HG03354 (cell line): ENCODE measurements around the gene MRPS7.
"Not testable (repeated sequence)": the region's sequence is repeated elsewhere in the genome, so short reads cannot be mapped to it uniquely, and the experiment has no call there.

Source experiments
- ATAC-seq: cut with Tn5 transposase; IDR thresholded peaks from one replicate; pipeline ENCODE4 v1.9.1; 2021; ENCODE audit warnings: mild to moderate bottlenecking; ENCODE audit not compliant: unreplicated experiment, poor library complexity, severe bottlenecking

The MRPS7 gene

DNA sequence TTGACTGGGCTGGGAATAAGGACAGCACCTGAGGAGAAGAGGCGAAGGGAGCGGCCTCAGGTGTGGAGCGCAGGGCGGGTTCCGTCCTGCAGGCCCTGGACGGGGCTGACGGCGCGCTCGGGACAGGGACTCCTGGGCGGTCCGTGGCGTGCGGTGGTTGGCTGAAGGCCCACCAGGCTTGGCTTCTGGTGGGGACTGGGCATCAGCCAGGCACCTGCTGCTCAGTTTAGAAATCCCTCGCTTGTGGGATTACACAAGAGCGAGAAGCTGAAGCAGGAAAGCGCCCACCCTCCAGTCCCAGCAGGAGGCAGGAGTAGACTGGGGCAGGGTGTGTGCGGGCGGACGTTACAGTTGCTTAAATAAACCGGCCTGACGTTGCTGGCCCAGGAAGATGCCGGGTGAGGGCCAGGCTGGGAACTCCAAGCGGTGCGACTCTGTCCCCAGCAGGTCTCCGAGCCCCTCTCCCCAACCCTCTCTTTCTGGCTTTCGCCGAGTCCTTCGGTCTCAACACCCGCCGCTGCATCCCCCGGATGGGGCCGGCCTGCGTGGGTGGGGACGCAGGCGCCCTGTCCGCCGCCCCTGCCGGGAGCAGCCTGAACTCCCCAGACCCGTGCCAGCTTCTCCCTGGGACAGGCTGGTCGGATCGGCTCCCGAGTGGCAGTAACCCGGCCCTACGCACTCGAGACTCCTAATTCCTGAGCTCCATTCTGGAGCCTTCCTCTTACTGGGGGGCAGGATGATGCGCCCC lies 8.7 kb downstream of the MRPS7 start:
- ATAC-seq, result peak; percentile 43

DNA sequence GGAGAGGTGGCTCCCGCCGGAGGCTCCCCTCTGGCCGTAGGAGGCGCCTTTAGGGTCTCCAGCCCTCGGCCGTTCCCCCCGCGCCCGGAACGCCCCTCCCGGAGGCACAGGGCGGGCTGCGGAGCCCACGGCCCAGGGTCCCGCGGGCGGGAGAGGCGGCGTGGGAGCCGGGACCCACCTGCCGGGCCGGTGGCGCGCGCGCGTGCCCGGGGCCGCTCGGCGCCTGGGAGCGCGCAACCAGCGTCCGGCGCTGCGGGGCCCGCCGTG lies 9.2 kb downstream of the MRPS7 start, which contains the start of gene MIF4GD:
Gene MIF4GD, minus strand, starts transcription at position 266 of the 267 bp plus-strand sequence. CDS start 1,036 bp downstream, outside the sequence.
- no peak for ATAC-seq

DNA sequence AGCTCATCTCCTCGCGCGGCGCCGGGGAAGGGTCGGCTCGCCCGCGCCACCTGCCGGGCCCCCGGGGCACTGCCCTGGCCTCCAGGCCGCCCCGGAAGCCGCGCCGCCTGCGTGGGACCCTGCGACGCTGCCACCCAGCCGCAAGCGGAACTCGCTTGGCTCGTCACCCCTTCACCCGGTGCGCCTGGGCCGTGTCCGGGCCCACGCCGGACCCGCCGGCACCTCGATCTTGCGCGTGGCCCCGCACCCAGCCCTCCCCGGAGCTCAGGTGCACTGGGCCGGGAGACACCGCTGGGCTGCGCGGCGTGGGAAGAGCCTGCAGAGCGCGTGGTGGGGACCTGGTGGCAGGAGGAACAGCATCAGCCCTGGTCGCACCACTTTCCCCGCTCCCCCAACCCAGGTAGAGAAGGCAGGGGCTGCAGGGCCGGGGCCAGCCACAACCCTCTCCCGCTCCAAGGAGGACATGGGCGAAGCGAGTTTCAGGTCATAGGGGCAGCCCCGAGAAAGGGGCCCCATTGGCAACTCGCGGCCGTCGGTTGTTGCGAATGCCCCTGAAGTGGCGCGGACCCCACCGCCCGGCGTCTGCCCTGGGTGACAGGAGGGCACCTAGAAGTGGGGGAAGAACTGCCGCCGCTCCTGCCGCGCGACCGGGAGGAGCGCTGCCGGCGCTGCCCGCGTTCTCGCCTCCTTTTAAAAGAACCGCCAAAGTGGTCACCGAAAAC lies 9.7 kb downstream of the MRPS7 start:
- ATAC-seq, result peak; percentile 68

DNA sequence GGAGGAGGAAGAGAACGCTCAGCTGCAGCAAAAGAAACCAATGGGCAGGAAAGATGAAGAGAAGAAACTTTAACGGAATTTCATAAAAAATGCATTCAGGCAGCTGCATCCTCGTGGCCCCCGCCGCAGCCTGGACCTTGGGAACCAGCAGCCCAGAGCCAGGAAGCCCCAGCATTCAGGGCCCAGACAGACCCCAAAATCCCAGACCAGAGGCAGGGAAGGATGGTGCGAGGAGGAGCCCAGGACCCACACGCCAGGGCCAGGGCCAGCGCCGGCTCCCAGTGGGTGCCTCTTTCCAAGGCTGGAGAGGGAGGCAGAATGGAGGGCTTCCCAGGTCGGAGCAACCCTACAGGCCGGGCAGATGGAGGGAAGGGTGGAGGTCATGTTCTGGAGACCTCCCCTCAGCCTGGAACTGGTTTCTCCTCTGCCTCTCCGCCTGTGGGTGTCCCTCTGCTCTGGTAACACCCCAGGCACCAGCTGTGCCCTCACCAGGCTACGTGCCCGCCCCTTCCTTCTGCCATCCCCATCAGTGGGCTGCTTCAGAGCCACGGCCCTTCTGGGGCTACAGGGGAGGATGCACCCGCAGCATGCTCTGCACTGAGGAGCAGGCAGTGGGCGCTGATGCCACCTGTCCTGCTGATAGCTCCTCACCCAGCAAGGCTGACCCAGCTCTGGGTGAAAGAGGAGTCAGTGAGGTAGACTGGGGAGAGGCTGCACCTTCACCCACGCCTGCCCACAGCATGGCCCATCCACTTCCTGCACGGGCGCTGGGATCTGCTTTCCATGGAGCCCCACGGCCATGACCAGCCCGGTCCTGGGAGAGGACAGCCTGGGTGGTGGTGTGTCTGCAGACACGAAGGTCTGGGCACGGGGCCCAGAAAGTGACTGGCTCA lies 10.5 kb downstream of the MRPS7 start:
- ATAC-seq, result no peak

DNA sequence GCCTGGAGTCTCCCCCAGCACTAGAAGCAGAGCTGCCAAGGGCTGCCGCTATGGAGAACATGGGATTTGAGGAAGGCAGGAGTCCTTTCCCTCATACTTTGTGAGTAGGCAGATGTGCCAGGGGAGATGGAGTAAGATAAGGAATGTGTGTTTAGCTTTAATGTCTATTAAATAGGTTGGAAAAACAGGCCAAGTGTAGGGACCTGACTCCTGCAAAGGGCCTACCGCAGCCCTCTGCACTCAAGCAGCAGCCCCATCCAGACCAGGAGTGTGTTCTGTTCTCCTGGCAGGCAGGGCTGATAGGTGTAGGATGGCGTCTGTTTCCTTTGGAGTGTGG lies 11.1 kb downstream of the MRPS7 start:
- no peak for ATAC-seq

DNA sequence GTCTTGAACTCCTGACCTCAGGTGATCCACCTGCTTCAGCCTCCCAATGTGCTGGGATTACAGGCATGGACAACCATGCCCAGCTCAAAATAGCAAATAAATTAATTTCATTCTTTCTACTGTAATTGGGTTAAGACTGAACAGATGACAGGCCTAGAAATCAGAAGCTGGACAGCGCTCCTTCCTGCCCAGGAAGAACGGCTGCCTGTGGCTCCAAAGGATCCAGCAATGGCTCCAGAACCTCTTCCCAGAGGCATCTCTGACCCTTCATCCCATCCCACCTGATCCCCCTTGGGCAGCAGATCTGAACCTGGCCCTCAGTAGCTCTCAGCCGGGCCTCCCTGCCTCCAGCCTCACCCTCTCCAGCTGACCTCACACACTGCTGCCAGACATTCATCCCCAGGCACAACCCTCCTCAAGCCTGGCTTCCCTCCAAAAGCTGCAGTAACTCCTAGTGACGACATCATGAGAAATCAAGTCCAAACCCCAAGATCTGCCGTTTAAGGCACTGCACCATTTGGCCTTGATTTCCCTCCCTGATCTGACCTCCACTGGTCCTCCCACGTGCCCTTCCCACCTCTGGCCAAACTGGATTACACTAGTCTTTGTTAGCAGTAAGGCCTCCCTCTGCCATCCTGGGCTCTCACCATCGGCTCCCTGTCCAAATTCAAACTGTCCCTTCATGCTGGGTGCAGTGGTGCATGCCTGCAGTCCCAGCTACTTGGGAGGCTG lies 12.5 kb downstream of the MRPS7 start:
- ATAC-seq, result no peak

DNA sequence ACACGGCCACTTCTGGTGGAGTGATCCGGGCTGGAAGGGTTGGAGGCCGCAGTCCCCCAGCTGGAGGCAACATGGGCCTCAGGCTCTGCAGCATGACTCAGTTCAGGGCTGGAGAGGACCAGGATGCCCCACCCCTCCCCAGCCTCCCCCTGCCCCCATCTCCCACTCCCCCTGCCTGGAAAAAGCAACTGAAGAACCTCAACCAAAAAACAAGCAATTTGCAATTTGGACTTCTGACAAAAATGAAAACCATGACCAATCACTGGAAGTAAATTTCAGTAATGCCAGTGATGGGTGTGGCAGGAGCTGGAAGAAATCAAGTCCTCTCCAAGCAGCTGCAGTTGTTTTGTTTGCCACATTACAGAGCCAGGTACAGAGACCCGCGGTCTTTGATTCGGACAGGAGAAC lies 16.0 kb downstream of the MRPS7 start:
- ATAC-seq, result no peak

DNA sequence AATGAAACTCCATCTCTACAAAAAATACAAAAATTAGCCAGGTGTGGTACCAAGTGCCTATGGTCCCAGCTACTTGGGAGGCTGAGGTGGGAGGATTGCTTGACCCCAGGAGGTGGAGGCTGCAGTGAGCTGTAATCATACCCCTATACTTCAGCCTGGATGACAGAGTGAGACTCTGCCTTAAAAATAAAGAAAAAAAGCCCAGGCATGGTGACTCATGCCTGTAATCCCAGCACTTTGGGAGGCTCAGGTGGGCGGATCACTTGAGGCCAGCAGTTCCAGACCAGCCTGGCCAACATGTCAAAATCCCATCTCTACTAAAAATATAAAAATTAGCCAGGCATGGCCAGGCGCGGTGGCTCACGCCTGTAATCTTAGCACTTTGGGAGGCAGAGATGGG lies 18.5 kb downstream of the MRPS7 start:
- ATAC-seq, result not testable (repeated sequence)

DNA sequence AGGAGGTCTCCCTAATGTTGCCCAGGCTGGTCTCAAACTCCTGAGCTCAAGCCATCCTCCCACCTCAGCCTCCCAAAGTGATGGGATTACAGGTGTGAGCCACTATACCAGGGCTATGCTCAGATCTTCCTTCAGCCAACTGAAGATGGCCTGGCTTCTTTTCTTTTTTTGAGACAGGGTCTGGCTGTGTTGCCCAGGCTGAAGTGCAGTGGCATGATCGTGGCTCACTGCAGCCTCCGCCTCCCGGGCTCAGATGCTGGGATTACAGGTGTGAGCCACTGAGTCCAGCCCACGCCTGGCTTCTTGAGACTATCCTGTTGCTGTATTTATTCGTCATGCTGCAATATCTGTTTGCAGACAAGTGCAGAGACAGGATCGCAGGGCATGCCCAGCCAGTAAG lies 23.4 kb downstream of the MRPS7 start:
- ATAC-seq, result no peak

DNA sequence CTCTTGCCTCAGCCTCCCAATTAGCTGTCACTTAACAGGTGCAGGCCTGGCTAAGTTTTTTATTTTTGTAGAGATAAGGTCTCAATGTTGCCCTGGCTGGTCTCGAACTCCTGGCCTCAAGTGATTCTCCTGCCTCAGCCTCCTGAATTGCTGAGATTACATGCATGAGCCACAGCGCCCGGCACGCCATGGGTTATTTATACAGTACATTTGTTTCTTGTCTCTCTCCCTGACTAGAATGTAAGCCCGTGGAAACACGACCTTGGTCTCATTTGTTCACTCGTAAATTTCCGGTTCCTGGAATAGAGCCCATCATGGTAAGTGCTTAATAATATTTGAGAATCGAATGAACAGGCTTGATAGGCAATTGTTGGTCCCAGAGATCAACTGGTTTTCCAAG lies 25.5 kb downstream of the MRPS7 start:
- no peak for ATAC-seq

DNA sequence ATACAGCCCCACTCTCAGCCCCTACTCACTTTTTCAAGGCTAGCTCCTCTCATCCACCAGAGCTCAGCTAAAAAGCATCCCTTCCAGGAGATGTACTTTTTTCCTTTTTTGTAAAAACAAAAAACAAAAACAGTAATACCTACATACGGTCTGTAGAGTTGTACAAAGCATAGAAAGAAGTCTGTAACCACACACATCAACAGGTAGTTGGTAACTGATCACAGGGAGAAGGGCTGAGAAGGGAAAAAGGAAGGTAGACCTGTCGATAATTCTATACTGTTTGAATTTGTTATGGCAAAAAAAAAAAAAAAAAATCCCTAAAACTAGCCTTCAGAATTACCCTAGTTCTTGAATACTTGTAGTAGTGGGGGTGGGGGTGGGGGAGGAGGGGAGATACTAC lies 26.7 kb downstream of the MRPS7 start:
- ATAC-seq, result no peak

DNA sequence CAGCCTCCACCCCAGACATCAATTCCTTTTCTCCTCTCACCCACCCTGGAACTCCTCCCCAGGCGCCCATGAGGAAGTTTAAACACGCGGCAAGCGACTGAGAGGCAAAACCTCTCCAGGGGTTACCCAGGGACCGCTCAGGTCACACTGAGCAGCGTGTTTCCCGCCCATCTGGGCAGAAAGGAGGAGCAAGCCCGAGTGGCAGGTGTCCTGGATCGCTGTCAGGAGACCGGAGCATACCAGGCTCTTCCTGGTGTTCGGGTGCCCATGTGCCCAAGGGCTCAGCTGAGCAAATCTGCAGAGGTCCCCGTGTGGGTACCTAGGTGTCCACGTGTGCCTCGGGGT lies 27.1 kb downstream of the MRPS7 start:
- ATAC-seq, result peak; percentile 27

DNA sequence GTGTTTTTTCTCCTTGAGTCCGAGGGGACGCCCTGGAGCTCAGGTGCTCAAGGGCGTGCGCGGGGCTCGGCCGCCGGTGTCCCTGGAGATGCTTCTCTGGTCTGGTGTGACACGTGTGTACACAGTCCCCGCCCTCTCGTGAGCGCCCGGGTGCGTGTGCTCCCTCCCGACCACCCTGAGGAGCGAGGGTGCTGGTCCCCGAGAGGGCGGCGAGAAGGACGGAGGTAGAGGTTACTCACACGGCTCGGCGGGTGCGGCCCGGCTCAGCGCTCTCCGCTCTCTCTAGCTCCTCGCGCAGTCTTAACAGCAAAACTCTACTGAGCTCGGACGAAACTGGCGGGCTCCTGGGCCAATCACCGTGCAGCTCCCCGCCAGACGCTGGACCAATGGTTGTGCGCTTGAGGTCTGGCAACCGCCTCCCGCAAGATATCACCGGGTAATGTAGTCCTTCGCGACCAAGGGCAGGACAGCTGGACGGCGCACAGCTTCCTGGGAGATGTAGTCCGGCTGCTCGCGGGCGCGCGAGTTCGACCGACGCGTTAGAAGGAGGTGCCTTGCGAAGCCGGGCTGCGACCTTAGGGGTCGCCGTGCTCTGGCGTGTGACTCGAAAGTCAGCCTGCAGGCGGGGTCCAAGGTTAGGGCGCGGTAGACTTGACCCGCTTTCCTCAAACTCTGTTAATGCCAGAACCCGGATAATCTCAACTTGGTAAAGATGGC lies 27.6 kb downstream of the MRPS7 start, which contains the start of gene SLC25A19:
Gene SLC25A19, minus strand, starts transcription at position 319 of the 717 bp plus-strand sequence. CDS start 2,669 bp downstream, outside the sequence.
- peak; percentile 92 for ATAC-seq

DNA sequence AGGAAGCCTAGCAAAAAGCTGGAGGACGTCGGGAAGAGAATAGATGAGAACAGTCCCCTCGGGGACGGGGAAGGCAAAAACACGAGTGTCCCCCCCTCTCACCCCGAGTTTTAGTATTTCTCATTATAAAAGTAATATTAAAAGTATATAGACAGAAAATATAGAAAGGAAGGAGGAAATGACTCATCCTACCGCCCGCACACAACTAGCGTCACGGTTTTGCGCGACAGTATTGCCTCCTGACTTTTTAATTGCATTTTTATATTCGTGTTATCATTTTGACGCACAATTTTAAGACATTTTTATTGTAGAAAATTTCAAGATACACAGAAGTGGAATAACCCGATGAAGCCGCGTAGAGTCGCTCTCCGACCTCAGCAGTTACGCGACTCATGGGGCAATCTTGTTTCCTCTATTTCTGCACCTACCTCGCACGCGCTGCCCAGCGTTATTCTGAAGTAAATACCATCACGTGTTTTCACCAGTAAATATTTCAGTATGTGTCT lies 28.2 kb downstream of the MRPS7 start:
- ATAC-seq, result peak; percentile 26

DNA sequence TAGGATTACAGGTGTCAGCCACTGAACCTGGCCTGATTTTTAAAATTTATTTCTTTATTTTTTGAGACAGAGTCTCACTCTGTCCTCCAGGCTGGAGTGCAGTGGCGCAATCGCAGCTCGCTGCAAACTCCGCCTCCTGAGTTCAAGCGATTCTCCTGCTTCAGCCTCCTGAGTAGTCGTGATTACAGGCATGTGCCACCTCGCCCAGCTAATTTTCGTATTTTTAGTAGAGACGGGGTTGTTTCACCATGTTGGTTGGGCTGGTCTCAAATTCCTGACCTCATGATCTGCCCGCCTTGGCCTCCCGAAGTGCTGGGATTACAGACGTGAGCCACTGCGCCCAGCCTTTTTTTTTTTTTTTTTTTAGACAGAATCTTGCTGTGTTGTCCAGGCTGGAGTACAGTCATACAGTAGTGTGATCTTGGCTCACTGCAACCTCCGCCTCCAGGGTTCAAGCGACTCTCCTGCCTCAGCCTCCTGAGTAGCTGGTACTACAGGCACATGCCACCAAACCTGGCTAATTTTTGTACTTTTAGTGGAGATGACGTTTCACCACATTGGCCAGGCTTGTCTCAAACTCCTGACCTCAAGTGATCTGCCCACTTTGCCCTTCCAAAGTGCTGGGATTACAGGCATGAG lies 31.2 kb downstream of the MRPS7 start:
- not testable (repeated sequence) for ATAC-seq

DNA sequence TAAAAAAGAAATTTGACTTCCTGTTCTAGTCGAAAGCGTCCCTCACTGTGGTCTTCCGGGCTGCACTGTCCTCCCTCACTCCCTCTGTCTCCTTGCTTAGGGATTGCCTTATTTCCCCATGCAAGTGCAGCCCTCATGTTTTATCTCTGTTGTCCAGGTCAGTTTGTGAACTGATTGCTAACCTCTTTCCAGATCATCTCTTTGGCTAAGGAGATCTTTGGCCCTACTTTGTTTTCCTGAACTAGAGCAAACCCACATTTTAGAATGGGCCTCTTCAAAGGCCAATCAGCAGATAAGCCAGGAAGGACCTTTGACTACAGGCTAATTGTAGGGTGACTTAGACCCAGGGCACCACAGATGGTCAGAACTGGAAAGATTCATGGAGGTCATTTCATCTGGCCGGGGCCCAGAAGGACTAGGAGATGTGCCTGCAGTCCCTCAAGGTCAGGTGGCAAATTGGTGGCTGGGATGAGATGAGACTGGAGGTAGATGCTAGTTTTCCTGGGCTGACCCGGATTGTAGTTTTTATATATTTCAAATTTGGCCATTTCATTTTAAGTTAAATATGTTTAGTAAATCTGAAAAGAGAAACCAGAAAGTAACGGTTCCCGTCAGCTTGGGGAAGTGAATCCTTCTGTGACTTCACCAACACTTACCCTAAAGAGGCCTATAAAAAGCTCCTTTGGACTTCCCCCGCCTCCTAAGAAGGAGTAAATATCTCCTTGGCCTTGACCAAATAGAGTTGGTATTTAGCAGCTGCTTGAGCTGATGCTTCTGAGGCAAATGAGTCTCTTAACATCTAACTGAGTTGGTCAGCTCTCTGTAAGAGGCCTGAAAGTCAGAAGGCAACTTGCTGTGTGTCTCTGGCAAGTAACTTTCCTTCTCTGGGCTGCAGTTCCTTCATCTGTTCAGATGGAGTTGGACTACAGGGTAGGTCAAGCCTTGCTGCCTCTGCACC lies 33.8 kb downstream of the MRPS7 start:
- ATAC-seq, result peak; percentile 70

DNA sequence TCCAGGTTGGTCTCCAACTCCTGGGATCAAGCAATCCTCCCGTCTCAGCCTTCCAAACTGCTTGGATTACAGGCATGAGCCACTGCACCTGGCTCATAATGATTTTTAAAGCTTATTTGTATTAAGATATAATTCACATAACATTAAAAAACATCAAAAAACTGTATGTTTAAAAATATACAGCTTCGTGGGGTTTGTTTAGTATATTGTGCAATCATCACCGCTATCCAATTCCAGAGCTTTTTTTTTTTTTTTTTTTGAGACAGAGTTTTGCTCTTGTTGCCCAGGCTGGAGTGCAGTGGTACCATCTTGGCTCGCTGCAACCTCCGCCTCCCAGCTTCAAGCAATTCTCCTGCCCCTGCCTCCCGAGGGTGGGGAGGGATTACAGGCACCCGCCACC lies 38.6 kb downstream of the MRPS7 start:
- no peak for ATAC-seq

DNA sequence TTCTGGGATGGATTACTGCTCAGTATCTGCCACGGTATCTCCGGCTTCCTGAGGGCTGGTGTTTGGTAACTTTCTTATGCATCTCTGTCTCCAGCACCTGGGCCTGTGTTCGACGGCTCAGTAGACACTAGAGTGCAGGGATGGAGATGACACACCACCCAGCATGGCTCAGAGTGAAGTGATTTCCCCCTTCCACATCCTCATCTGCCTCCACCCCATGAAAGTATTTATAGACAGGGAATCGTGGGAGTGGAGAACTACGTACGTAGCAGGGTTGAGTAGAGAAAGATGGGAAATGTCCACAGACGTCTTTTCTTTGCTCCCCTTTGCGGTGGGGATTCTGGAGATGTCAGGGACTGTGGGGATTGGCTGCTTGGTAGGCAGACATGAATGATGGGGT lies 39.4 kb downstream of the MRPS7 start:
- no peak for ATAC-seq
